ENCODE data around the gene NAT8L. TPM values are rescaled to one million over a fixed set of nuclear protein-coding genes. Genes with fewer than 3 reads are reported as not detected.

NAT8L gene
- total and polyA plus RNA-seq, 2 of the 13 experiments (the other 11 are each of a cell fraction or from before 2014, with no cell fraction given) = 2.2 to 3.3 TPM

DNA sequence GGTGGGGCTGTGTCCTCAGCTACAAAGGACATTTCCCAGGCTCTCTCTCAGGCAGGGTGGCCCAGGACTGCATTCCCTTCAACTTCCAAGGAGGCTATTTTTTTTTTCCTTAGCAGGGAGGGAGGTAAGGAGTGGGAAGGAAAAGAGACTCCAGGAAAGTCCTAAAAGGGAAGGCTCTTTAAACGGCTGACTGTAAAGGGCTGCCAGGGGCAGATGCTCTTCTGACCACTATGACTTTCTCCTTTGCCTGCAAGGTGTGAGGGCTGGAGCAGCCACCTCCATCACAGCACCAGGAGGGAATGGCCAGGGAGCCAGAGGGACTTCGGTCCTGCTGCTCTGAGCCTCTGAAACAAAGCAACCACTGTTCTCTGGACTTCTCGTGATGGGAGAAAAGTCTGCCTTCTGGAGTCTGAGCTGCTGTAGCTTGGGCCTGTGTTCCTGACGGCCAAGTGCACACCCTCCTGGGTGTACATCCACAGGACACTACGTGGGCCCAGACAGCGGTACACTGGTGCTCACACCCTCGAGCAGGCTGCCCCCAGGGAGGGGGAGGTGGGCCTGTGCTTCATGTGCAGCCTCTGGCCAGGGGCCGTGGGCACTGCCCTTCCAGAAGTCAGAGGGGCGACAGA lies 17.9 kb downstream of the NAT8L start (continued):
- TF ChIP-seq NFE2 (CRISPR knock-in tag; IDR thresholded peaks at IDR 0.05) = no peak
- TF ChIP-seq TRIM24 (CRISPR knock-in tag; IDR thresholded peaks at IDR 0.05) = no peak
- no peak for TF ChIP-seq HMG20A (CRISPR knock-in tag; IDR thresholded peaks at IDR 0.05; ENCODE audit: borderline replicate concordance)
- TF ChIP-seq KDM2A (CRISPR knock-in tag; IDR thresholded peaks at IDR 0.05; ENCODE audit: borderline replicate concordance, low read depth) = no peak
- TF ChIP-seq ZFX (CRISPR knock-in tag; IDR thresholded peaks at IDR 0.05; ENCODE audit: low read depth) = peak; percentile 67; the same call in 1 of the 2 replicates
- TF ChIP-seq MAFG (CRISPR knock-in tag; IDR thresholded peaks at IDR 0.05) = no peak
- no peak for TF ChIP-seq BHLHE40 (IDR thresholded peaks at IDR 0.05; ENCODE audit: low read length)
- 0 out of 2 replicates have a peak, but pooled peaks have one; percentile 8 for TF ChIP-seq NCOA2 (CRISPR knock-in tag; IDR thresholded peaks at IDR 0.05)
- TF ChIP-seq, protein P1, sequence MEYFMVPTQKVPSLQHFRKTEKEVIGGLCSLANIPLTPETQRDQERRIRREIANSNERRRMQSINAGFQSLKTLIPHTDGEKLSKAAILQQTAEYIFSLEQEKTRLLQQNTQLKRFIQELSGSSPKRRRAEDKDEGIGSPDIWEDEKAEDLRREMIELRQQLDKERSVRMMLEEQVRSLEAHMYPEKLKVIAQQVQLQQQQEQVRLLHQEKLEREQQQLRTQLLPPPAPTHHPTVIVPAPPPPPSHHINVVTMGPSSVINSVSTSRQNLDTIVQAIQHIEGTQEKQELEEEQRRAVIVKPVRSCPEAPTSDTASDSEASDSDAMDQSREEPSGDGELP (IDR thresholded peaks at IDR 0.05; ENCODE audit: borderline replicate concordance, low read depth) = no peak
- no peak for TF ChIP-seq DMAP1 (CRISPR knock-in tag; IDR thresholded peaks at IDR 0.05)
- TF ChIP-seq SNAI1 (CRISPR knock-in tag; IDR thresholded peaks at IDR 0.05; ENCODE audit: borderline replicate concordance) = no peak
- no peak for TF ChIP-seq JDP2 (CRISPR knock-in tag; IDR thresholded peaks at IDR 0.05; ENCODE audit: borderline replicate concordance)
- TF ChIP-seq ISL2 (CRISPR knock-in tag; IDR thresholded peaks at IDR 0.05) = 0 out of 2 replicates have a peak, but pooled peaks have one; percentile 37
- peak; percentile 15; the same call in 1 of the 2 replicates for TF ChIP-seq RFXAP (CRISPR knock-in tag; IDR thresholded peaks at IDR 0.05; ENCODE audit: borderline replicate concordance)
- TF ChIP-seq, protein P2, sequence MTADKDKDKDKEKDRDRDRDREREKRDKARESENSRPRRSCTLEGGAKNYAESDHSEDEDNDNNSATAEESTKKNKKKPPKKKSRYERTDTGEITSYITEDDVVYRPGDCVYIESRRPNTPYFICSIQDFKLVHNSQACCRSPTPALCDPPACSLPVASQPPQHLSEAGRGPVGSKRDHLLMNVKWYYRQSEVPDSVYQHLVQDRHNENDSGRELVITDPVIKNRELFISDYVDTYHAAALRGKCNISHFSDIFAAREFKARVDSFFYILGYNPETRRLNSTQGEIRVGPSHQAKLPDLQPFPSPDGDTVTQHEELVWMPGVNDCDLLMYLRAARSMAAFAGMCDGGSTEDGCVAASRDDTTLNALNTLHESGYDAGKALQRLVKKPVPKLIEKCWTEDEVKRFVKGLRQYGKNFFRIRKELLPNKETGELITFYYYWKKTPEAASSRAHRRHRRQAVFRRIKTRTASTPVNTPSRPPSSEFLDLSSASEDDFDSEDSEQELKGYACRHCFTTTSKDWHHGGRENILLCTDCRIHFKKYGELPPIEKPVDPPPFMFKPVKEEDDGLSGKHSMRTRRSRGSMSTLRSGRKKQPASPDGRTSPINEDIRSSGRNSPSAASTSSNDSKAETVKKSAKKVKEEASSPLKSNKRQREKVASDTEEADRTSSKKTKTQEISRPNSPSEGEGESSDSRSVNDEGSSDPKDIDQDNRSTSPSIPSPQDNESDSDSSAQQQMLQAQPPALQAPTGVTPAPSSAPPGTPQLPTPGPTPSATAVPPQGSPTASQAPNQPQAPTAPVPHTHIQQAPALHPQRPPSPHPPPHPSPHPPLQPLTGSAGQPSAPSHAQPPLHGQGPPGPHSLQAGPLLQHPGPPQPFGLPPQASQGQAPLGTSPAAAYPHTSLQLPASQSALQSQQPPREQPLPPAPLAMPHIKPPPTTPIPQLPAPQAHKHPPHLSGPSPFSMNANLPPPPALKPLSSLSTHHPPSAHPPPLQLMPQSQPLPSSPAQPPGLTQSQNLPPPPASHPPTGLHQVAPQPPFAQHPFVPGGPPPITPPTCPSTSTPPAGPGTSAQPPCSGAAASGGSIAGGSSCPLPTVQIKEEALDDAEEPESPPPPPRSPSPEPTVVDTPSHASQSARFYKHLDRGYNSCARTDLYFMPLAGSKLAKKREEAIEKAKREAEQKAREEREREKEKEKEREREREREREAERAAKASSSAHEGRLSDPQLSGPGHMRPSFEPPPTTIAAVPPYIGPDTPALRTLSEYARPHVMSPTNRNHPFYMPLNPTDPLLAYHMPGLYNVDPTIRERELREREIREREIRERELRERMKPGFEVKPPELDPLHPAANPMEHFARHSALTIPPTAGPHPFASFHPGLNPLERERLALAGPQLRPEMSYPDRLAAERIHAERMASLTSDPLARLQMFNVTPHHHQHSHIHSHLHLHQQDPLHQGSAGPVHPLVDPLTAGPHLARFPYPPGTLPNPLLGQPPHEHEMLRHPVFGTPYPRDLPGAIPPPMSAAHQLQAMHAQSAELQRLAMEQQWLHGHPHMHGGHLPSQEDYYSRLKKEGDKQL (CRISPR knock-in tag; IDR thresholded peaks at IDR 0.05; ENCODE audit: low read depth) = no peak
- TF ChIP-seq ZNF816 (CRISPR knock-in tag; IDR thresholded peaks at IDR 0.05; ENCODE audit: borderline replicate concordance) = no peak
- TF ChIP-seq EED (CRISPR knock-in tag; IDR thresholded peaks at IDR 0.05) = no peak
- TF ChIP-seq, protein P3, sequence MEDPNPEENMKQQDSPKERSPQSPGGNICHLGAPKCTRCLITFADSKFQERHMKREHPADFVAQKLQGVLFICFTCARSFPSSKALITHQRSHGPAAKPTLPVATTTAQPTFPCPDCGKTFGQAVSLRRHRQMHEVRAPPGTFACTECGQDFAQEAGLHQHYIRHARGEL (CRISPR knock-in tag; IDR thresholded peaks at IDR 0.05) = 0 out of 2 replicates have a peak, but pooled peaks have one; percentile 45
- TF ChIP-seq, protein P4, sequence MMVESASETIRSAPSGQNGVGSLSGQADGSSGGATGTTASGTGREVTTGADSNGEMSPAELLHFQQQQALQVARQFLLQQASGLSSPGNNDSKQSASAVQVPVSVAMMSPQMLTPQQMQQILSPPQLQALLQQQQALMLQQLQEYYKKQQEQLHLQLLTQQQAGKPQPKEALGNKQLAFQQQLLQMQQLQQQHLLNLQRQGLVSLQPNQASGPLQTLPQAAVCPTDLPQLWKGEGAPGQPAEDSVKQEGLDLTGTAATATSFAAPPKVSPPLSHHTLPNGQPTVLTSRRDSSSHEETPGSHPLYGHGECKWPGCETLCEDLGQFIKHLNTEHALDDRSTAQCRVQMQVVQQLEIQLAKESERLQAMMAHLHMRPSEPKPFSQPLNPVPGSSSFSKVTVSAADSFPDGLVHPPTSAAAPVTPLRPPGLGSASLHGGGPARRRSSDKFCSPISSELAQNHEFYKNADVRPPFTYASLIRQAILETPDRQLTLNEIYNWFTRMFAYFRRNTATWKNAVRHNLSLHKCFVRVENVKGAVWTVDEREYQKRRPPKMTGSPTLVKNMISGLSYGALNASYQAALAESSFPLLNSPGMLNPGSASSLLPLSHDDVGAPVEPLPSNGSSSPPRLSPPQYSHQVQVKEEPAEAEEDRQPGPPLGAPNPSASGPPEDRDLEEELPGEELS (CRISPR knock-in tag; IDR thresholded peaks at IDR 0.05) = 0 out of 2 replicates have a peak, but pooled peaks have one; percentile 7
- TF ChIP-seq, protein P5, sequence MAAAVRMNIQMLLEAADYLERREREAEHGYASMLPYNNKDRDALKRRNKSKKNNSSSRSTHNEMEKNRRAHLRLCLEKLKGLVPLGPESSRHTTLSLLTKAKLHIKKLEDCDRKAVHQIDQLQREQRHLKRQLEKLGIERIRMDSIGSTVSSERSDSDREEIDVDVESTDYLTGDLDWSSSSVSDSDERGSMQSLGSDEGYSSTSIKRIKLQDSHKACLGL (CRISPR knock-in tag; IDR thresholded peaks at IDR 0.05) = no peak
- no peak for TF ChIP-seq ZFP62 (CRISPR knock-in tag; IDR thresholded peaks at IDR 0.05)
